Loucy (cell line): ENCODE results near the gene SLC39A10.

Source experiments
- H2AFZ ChIP-seq: fragments of 200-600 bp; sonication (generic); 2 replicates; pipeline ENCODE4 v1.6.0; 2016; ENCODE audit warnings: antibody characterized with exemption, mild to moderate bottlenecking, low read length, moderate library complexity
- H3F3A ChIP-seq: fragments of 200-600 bp; 2 replicates; pipeline ENCODE4 v1.6.0; 2016; ENCODE audit warnings: antibody characterized with exemption, low read depth, mild to moderate bottlenecking
- H3K27me3 ChIP-seq: fragments of 200-600 bp; sonication (generic); 2 replicates; pipeline ENCODE4 v1.6.1; 2014; ENCODE audit warnings: low read length, mild to moderate bottlenecking; ENCODE audit not compliant: insufficient read depth, poor library complexity, severe bottlenecking
- H3K36me3 ChIP-seq: fragments of 200-600 bp; sonication (generic); 2 replicates; pipeline ENCODE4 v1.6.1; 2016; ENCODE audit warnings: low read length; ENCODE audit not compliant: insufficient read depth
- H3K4me1 ChIP-seq: fragments of 200-600 bp; sonication (generic); 2 replicates; pipeline ENCODE4 v1.5.1; 2014; ENCODE audit warnings: low read length, mild to moderate bottlenecking; ENCODE audit not compliant: insufficient read depth, poor library complexity, severe bottlenecking
- H3K4me2 ChIP-seq: fragments of 200-600 bp; sonication (generic); 2 replicates; pipeline ENCODE4 v1.6.0; 2014; ENCODE audit warnings: antibody characterized with exemption, low read length, low read depth, mild to moderate bottlenecking; ENCODE audit not compliant: poor library complexity, severe bottlenecking
- H3K4me3 ChIP-seq: fragments of 200-600 bp; sonication (generic); 2 replicates; pipeline ENCODE4 v1.5.1; 2014; ENCODE audit warnings: low read length, mild to moderate bottlenecking, mixed read lengths; ENCODE audit not compliant: poor library complexity, severe bottlenecking
- H3K79me2 ChIP-seq: fragments of 200-600 bp; sonication (generic); 2 replicates; pipeline ENCODE4 v1.6.1; 2014; ENCODE audit warnings: low read length; ENCODE audit not compliant: insufficient read depth
- H3K9ac ChIP-seq: fragments of 200-600 bp; sonication (generic); 2 replicates; pipeline ENCODE4 v1.6.0; 2014; ENCODE audit warnings: mild to moderate bottlenecking, low read depth, low read length, moderate library complexity; ENCODE audit not compliant: poor library complexity, severe bottlenecking
- H3K9me2 ChIP-seq: fragments of 200-600 bp; sonication (generic); replicated peaks from 2 replicates; pipeline ENCODE4 v1.6.1; 2016; ENCODE audit warnings: low read depth, low read length, mixed read lengths
- H3K9me3 ChIP-seq: fragments of 200-600 bp; sonication (generic); 2 replicates; pipeline ENCODE4 v1.6.1; 2014; ENCODE audit warnings: mild to moderate bottlenecking, antibody characterized with exemption, low read length, low read depth; ENCODE audit not compliant: insufficient read depth
- H4K20me1 ChIP-seq: fragments of 200-600 bp; sonication (generic); 2 replicates; pipeline ENCODE4 v1.6.0; 2014; ENCODE audit warnings: antibody characterized with exemption, low read length, mild to moderate bottlenecking; ENCODE audit not compliant: insufficient read depth, poor library complexity, severe bottlenecking
- CTCF ChIP-seq: fragments of 200-600 bp; sonication (generic); conservative IDR thresholded peaks from 2 replicates; pipeline ENCODE4 v1.5.1; 2014; ENCODE audit warnings: mild to moderate bottlenecking, antibody characterized with exemption, low read length
- EZH2phosphoT487 ChIP-seq: fragments of 200-600 bp; IDR thresholded peaks from 2 replicates; pipeline ENCODE4 v1.6.1; 2018; ENCODE audit warnings: antibody characterized with exemption, mild to moderate bottlenecking, moderate library complexity, borderline replicate concordance

SLC39A10 gene

GRCh38 chr2:195733831-195734230 lies 76.8 kb downstream of the SLC39A10 start:
- Histone ChIP-seq H3K27me3 (no peaks in the 10 kb centered on the region), H3K9ac (no peak overlapping the region), H3K4me2 (no peak overlapping the region), H3K4me3 (no peak overlapping the region), H3K79me2 (no peaks in the 10 kb centered on the region), H3K4me1 (no peaks in the 10 kb centered on the region), H3K36me3 (peaks cover 39% of the 10 kb centered on the region; the same call in 1 of the 2 replicates), H3F3A (no peaks in the 10 kb centered on the region), H3K9me2 (no peaks in the 10 kb centered on the region), H3K9me3 (no peaks in the 10 kb centered on the region), H4K20me1 (no peaks in the 10 kb centered on the region), H2AFZ (no peak overlapping the region)
- no peak for TF ChIP-seq CTCF
- no peak for TF ChIP-seq EZH2phosphoT487

- H3K4me2 ChIP-seq: no peak overlapping the region
- no peaks in the 10 kb centered on the region for H4K20me1 ChIP-seq
- TF ChIP-seq EZH2phosphoT487 (no peak), CTCF (no peak)
- H3K9ac ChIP-seq: no peak overlapping the region
- H3K9me2 ChIP-seq: no peaks in the 10 kb centered on the region
- H3K4me1 ChIP-seq: no peaks in the 10 kb centered on the region
- H3K9me3 ChIP-seq: no peaks in the 10 kb centered on the region
- no peak overlapping the region for H2AFZ ChIP-seq
- H3K79me2 ChIP-seq: no peaks in the 10 kb centered on the region
- H3F3A ChIP-seq: no peaks in the 10 kb centered on the region
- peaks cover 36% of the 10 kb centered on the region; the same call in 1 of the 2 replicates for H3K36me3 ChIP-seq
- no peaks in the 10 kb centered on the region for H3K27me3 ChIP-seq
- no peak overlapping the region for H3K4me3 ChIP-seq
These were observed 77.4 kb downstream of the SLC39A10 start for GRCh38 chr2:195734395-195734794.

GRCh38 chr2:195734931-195735330 lies 77.9 kb downstream of the SLC39A10 start:
- H3K9ac ChIP-seq: no peak overlapping the region
- H3K4me1 ChIP-seq: no peaks in the 10 kb centered on the region
- no peaks in the 10 kb centered on the region for H3K27me3 ChIP-seq
- no peaks in the 10 kb centered on the region for H4K20me1 ChIP-seq
- H3K9me3 ChIP-seq: no peaks in the 10 kb centered on the region
- no peaks in the 10 kb centered on the region for H3K79me2 ChIP-seq
- no peaks in the 10 kb centered on the region for H3K9me2 ChIP-seq
- H2AFZ ChIP-seq: no peak overlapping the region
- H3K4me3 ChIP-seq: no peak overlapping the region
- H3F3A ChIP-seq: no peaks in the 10 kb centered on the region
- H3K36me3 ChIP-seq: peaks cover 30% of the 10 kb centered on the region; the same call in 1 of the 2 replicates
- no peak overlapping the region for H3K4me2 ChIP-seq
- TF ChIP-seq EZH2phosphoT487: no peak
- TF ChIP-seq CTCF: no peak
